ENCODE results near the gene ENOSF1.

Gene ENOSF1

DNA sequence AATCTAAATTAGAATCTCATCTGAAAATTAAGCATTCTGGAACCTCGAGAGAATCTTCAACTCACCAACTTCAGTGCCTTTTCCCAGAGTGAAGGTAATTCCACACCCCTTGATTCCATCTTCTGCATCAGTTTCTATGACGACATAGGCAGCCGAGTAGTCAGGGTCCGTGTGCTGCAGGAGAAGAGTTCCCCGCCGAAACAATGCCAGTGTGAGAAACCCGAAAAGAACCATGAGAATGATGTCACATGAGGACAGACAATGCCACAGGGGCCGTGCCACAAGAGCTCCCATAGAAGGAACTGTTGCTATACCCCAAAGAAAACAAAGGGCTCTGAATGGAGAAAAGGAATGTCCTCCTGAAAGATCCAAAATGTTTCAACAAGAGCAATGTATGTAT is 6.0 kb downstream of the ENOSF1 start:
- H3K4me1 ChIP-seq (ENCODE audit: control insufficient read depth, low read depth, low read length), result no peaks in the 10 kb centered on the region
- H3K79me1 ChIP-seq (ENCODE audit: low read length), result peaks cover 9% of the 10 kb centered on the region
- no peak overlapping the region for H3K4me3 ChIP-seq (ENCODE audit: low read length)
- no peak overlapping the region for H2BK15ac ChIP-seq (replicated peaks; ENCODE audit: low read depth)
- no peak overlapping the region for H3K4me2 ChIP-seq (ENCODE audit: low read length)
- WGBS (ENCODE audit: extremely low coverage, insufficient coverage, low lambda C conversion rate), result no CpG with 5 or more reads among the region's 8 CpGs
- H2BK120ac ChIP-seq (ENCODE audit: low read depth, low read length), result no peak overlapping the region
- H3K4ac ChIP-seq (ENCODE audit: low read depth, low read length), result no peak overlapping the region
- H3K27me3 ChIP-seq (ENCODE audit: insufficient read depth, low read length, poor library complexity), result no peaks in the 10 kb centered on the region
- H4K5ac ChIP-seq (ENCODE audit: low read length), result no peak overlapping the region
- H4K8ac ChIP-seq (ENCODE audit: low read depth, low read length), result no peak overlapping the region
- H2AK5ac ChIP-seq (ENCODE audit: low read length), result no peak overlapping the region
- no peak overlapping the region for H3K23ac ChIP-seq (ENCODE audit: low read length)
- no peak overlapping the region for H3K27ac ChIP-seq (ENCODE audit: low read depth, low read length)
- H3K9ac ChIP-seq (ENCODE audit: low read length), result no peak overlapping the region
- H3K56ac ChIP-seq (ENCODE audit: low read length), result no peak overlapping the region
- DNase-seq, result no peak
- H3K18ac ChIP-seq (ENCODE audit: low read length), result no peak overlapping the region
- no peak overlapping the region for H2BK5ac ChIP-seq (ENCODE audit: low read length)
- H3K79me2 ChIP-seq (ENCODE audit: control insufficient read depth, insufficient read depth, low read length), result peaks cover 9% of the 10 kb centered on the region
- peaks cover 3% of the 10 kb centered on the region for H3K36me3 ChIP-seq (ENCODE audit: control insufficient read depth, insufficient read depth, low read length)

DNA sequence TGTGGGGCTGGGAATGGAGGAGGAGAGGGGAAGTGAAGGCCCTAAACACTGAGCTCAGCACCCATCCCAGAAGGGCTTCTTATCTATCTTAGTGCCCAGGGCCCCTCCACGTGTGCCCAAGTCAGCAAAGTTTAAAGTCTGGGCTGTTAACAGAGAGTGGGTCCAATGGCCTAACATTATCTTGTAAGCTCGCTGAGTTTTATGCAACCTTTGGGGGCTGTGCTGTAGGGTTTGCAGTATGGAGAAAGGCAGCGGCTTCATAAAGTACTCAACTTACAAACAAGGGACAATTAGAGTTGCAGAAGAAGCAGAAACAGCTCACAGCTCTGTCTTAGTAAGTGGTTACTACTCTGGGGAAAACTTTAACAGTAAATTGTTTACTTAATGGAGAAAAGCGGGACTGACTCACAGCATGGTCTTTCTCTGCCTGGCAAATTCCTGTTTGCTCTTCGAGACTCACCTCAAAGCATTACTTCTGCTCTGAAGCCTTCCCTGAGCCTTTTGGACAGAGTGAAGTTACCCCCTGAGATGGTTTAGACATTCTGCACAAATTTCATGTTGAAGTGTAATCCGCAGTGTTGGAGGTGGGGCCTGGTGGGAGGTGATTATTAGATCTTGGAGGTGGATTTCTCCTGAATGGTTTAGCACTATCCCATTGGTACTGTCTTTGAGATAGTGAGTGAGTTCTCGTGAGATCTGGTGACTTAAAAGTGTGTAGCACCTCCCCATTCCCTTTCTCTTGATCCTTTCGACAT is 9.0 kb downstream of the ENOSF1 start:
- Histone ChIP-seq H3K27ac (ENCODE audit: low read depth, low read length) (no peak overlapping the region), H3K56ac (ENCODE audit: low read length) (no peak overlapping the region), H3K4ac (ENCODE audit: low read depth, low read length) (no peak overlapping the region), H2BK120ac (ENCODE audit: low read depth, low read length) (no peak overlapping the region), H2AK5ac (ENCODE audit: low read length) (no peak overlapping the region), H2BK15ac (replicated peaks; ENCODE audit: low read depth) (no peak overlapping the region), H3K27me3 (ENCODE audit: insufficient read depth, low read length, poor library complexity) (no peaks in the 10 kb centered on the region), H4K5ac (ENCODE audit: low read length) (no peak overlapping the region), H3K36me3 (ENCODE audit: control insufficient read depth, insufficient read depth, low read length) (peaks cover 3% of the 10 kb centered on the region), H3K4me2 (ENCODE audit: low read length) (no peak overlapping the region), H4K8ac (ENCODE audit: low read depth, low read length) (no peak overlapping the region), H3K79me2 (ENCODE audit: control insufficient read depth, insufficient read depth, low read length) (no peaks in the 10 kb centered on the region), H3K4me1 (ENCODE audit: control insufficient read depth, low read depth, low read length) (no peaks in the 10 kb centered on the region), H3K79me1 (ENCODE audit: low read length) (peaks cover under 1% of the 10 kb centered on the region), H3K9ac (ENCODE audit: low read length) (no peak overlapping the region), H3K23ac (ENCODE audit: low read length) (no peak overlapping the region), H3K4me3 (ENCODE audit: low read length) (no peak overlapping the region), H2BK5ac (ENCODE audit: low read length) (no peak overlapping the region), H3K18ac (ENCODE audit: low read length) (no peak overlapping the region)
- no CpG with 5 or more reads among the region's 8 CpGs for WGBS (ENCODE audit: extremely low coverage, insufficient coverage, low lambda C conversion rate)
- no peak for DNase-seq

GRCh38 chr18:697800-698199 is 14.6 kb downstream of the ENOSF1 start:
- no peak overlapping the region for H2BK15ac ChIP-seq (replicated peaks; ENCODE audit: low read depth)
- H3K4me1 ChIP-seq (ENCODE audit: control insufficient read depth, low read depth, low read length), result no peaks in the 10 kb centered on the region
- peak; percentile 25 for DNase-seq
- no peak overlapping the region for H4K5ac ChIP-seq (ENCODE audit: low read length)
- H3K23ac ChIP-seq (ENCODE audit: low read length), result no peak overlapping the region
- no CpG with 5 or more reads among the region's 10 CpGs for WGBS (ENCODE audit: extremely low coverage, insufficient coverage, low lambda C conversion rate)
- H3K4me3 ChIP-seq (ENCODE audit: low read length), result no peak overlapping the region
- H3K27me3 ChIP-seq (ENCODE audit: insufficient read depth, low read length, poor library complexity), result no peaks in the 10 kb centered on the region
- H3K18ac ChIP-seq (ENCODE audit: low read length), result no peak overlapping the region
- H2BK120ac ChIP-seq (ENCODE audit: low read depth, low read length), result no peak overlapping the region
- H3K27ac ChIP-seq (ENCODE audit: low read depth, low read length), result no peak overlapping the region
- no peak overlapping the region for H3K9ac ChIP-seq (ENCODE audit: low read length)
- H2AK5ac ChIP-seq (ENCODE audit: low read length), result no peak overlapping the region
- H2BK5ac ChIP-seq (ENCODE audit: low read length), result no peak overlapping the region
- H3K79me1 ChIP-seq (ENCODE audit: low read length), result peaks cover 1% of the 10 kb centered on the region
- H4K8ac ChIP-seq (ENCODE audit: low read depth, low read length), result no peak overlapping the region
- H3K4me2 ChIP-seq (ENCODE audit: low read length), result no peak overlapping the region
- H3K79me2 ChIP-seq (ENCODE audit: control insufficient read depth, insufficient read depth, low read length), result no peaks in the 10 kb centered on the region
- H3K56ac ChIP-seq (ENCODE audit: low read length), result no peak overlapping the region
- no peak overlapping the region for H3K4ac ChIP-seq (ENCODE audit: low read depth, low read length)
- peaks cover 2% of the 10 kb centered on the region for H3K36me3 ChIP-seq (ENCODE audit: control insufficient read depth, insufficient read depth, low read length)

DNA sequence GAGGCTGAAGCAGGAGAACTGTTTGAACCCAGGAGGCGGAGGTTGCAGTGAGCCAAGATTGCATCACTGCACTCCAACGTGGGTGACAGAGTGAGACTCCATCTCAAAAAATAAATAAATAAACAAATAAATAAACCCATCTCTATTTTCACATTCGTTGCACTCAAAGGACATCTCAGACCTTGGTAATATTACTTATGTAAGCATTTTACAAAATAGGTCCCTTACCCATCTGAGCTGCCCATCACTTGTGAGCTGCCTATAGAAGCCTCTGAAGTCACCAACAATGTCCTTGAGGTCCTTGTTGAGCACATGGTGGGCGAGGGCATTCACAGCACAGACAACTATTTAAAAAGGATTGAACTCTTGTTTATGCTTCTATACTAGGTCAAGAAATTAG is 15.4 kb downstream of the ENOSF1 start:
- Histone ChIP-seq H2BK15ac (replicated peaks; ENCODE audit: low read depth) (no peak overlapping the region), H3K36me3 (ENCODE audit: control insufficient read depth, insufficient read depth, low read length) (peaks cover 2% of the 10 kb centered on the region), H3K18ac (ENCODE audit: low read length) (no peak overlapping the region), H3K56ac (ENCODE audit: low read length) (no peak overlapping the region), H3K23ac (ENCODE audit: low read length) (no peak overlapping the region), H4K5ac (ENCODE audit: low read length) (no peak overlapping the region), H3K79me1 (ENCODE audit: low read length) (peaks cover 1% of the 10 kb centered on the region), H3K9ac (ENCODE audit: low read length) (no peak overlapping the region), H3K79me2 (ENCODE audit: control insufficient read depth, insufficient read depth, low read length) (no peaks in the 10 kb centered on the region), H3K27me3 (ENCODE audit: insufficient read depth, low read length, poor library complexity) (no peaks in the 10 kb centered on the region), H2BK120ac (ENCODE audit: low read depth, low read length) (no peak overlapping the region), H3K4me1 (ENCODE audit: control insufficient read depth, low read depth, low read length) (no peaks in the 10 kb centered on the region), H3K4ac (ENCODE audit: low read depth, low read length) (no peak overlapping the region), H3K4me2 (ENCODE audit: low read length) (no peak overlapping the region), H3K4me3 (ENCODE audit: low read length) (no peak overlapping the region), H2BK5ac (ENCODE audit: low read length) (no peak overlapping the region), H3K27ac (ENCODE audit: low read depth, low read length) (no peak overlapping the region), H2AK5ac (ENCODE audit: low read length) (no peak overlapping the region), H4K8ac (ENCODE audit: low read depth, low read length) (no peak overlapping the region)
- no CpG with 5 or more reads among the region's 4 CpGs for whole genome bisulfite sequencing (ENCODE audit: extremely low coverage, insufficient coverage, low lambda C conversion rate)
- DNase-seq, result no peak

DNA sequence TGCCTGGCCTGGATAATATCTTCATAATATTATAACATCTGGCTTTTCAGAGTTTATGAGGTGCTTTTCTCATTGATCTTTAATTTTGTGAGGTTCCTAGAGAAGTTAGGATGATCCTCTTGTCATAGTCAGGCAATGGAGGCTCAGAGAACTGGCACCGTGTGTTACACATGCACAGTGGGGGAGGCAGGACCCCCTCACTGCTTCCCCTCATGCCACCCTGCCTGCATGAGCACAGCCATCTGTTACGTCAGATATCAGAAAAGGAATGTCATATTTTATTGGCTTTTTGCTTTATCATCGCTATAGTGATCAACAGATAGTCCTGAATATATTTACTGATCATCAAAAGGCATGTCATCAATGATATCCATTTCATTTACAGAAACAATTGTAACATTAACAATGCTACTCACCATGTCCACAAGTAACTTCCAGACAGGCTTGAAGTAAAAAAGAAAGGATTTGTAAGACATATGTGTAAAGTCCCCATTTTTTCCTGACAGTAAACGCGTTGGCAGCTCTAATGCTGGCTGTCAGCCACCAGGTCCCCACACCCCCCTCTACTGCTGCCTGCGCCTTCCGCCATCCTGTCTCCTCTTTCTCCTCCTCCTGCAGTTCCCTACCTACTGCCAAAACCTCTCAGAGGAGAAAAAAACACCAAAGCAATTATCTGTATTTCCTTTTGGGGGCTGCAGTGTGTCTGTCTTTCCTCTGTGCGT is 18.8 kb downstream of the ENOSF1 start:
- WGBS (ENCODE audit: extremely low coverage, insufficient coverage, low lambda C conversion rate), result no CpG with 5 or more reads among the region's 8 CpGs
- no peak overlapping the region for H3K4me2 ChIP-seq (ENCODE audit: low read length)

More for the DNA sequence above, 18.8 kb downstream of the ENOSF1 start:
- no peaks in the 10 kb centered on the region for H3K27me3 ChIP-seq (ENCODE audit: insufficient read depth, low read length, poor library complexity)
- no peak overlapping the region for H3K18ac ChIP-seq (ENCODE audit: low read length)
- H4K8ac ChIP-seq (ENCODE audit: low read depth, low read length), result no peak overlapping the region
- no peak overlapping the region for H4K5ac ChIP-seq (ENCODE audit: low read length)
- H2AK5ac ChIP-seq (ENCODE audit: low read length), result no peak overlapping the region
- no peak for DNase-seq
- H3K4me3 ChIP-seq (ENCODE audit: low read length), result no peak overlapping the region
- H3K79me1 ChIP-seq (ENCODE audit: low read length), result peaks cover 1% of the 10 kb centered on the region
- H3K27ac ChIP-seq (ENCODE audit: low read depth, low read length), result no peak overlapping the region
- no peak overlapping the region for H3K56ac ChIP-seq (ENCODE audit: low read length)
- no peak overlapping the region for H3K9ac ChIP-seq (ENCODE audit: low read length)
- H3K4ac ChIP-seq (ENCODE audit: low read depth, low read length), result no peak overlapping the region
- no peak overlapping the region for H3K23ac ChIP-seq (ENCODE audit: low read length)
- H3K4me1 ChIP-seq (ENCODE audit: control insufficient read depth, low read depth, low read length), result no peaks in the 10 kb centered on the region
- no peak overlapping the region for H2BK120ac ChIP-seq (ENCODE audit: low read depth, low read length)
- peaks cover 2% of the 10 kb centered on the region for H3K36me3 ChIP-seq (ENCODE audit: control insufficient read depth, insufficient read depth, low read length)
- H2BK5ac ChIP-seq (ENCODE audit: low read length), result no peak overlapping the region
- no peaks in the 10 kb centered on the region for H3K79me2 ChIP-seq (ENCODE audit: control insufficient read depth, insufficient read depth, low read length)
- H2BK15ac ChIP-seq (replicated peaks; ENCODE audit: low read depth), result no peak overlapping the region
